Inflammatory macrophage treated with lipopolysaccharide for 4 hours (primary cell): ENCODE measurements around the gene SPSB4.
"Not testable (repeated sequence)": the region's sequence is repeated elsewhere in the genome, so short reads cannot be mapped to it uniquely, and the experiment has no call there.

Experiments
- DNase-seq: peaks from one replicate; pipeline ENCODE4 v3.0.0-alpha.2; 2020

The SPSB4 gene

GRCh38 chr3:141096981-141097380, 45.8 kb downstream of the SPSB4 start:
- DNase-seq: no peak

- no peak for DNase-seq
Observed at GRCh38 chr3:141100112-141100511, 49.0 kb downstream of the SPSB4 start.

- DNase-seq: no peak
Observed at GRCh38 chr3:141100531-141101320, 49.6 kb downstream of the SPSB4 start.

- no peak for DNase-seq
Observed at GRCh38 chr3:141102372-141102771, 51.2 kb downstream of the SPSB4 start.

- no peak for DNase-seq
Observed at GRCh38 chr3:141103067-141103466, 51.9 kb downstream of the SPSB4 start.

GRCh38 chr3:141103503-141103902, 52.4 kb downstream of the SPSB4 start:
- no peak for DNase-seq

GRCh38 chr3:141104151-141104821, 53.1 kb downstream of the SPSB4 start:
- DNase-seq: no peak

GRCh38 chr3:141105828-141106628, 54.9 kb downstream of the SPSB4 start:
- peak; percentile 70 for DNase-seq

- no peak for DNase-seq
Observed at GRCh38 chr3:141106842-141107241, 55.7 kb downstream of the SPSB4 start.

GRCh38 chr3:141108039-141108438, 56.9 kb downstream of the SPSB4 start:
- DNase-seq: no peak

- no peak for DNase-seq
Observed at GRCh38 chr3:141109751-141110150, 58.6 kb downstream of the SPSB4 start.

- DNase-seq: no peak
Observed at GRCh38 chr3:141110322-141110721, 59.2 kb downstream of the SPSB4 start.

GRCh38 chr3:141111364-141112155, 60.4 kb downstream of the SPSB4 start:
- DNase-seq: no peak

- no peak for DNase-seq
Observed at GRCh38 chr3:141112686-141113297, 61.6 kb downstream of the SPSB4 start.

GRCh38 chr3:141113680-141114079, 62.5 kb downstream of the SPSB4 start:
- not testable (repeated sequence) for DNase-seq

- no peak for DNase-seq
Observed at GRCh38 chr3:141114179-141114745, 63.1 kb downstream of the SPSB4 start.

GRCh38 chr3:141114816-141115460, 63.8 kb downstream of the SPSB4 start:
- no peak for DNase-seq

- DNase-seq: peak; percentile 6
Observed at GRCh38 chr3:141115789-141116541, 64.8 kb downstream of the SPSB4 start.

GRCh38 chr3:141116721-141117120, 65.6 kb downstream of the SPSB4 start:
- DNase-seq: no peak

- not testable (repeated sequence) for DNase-seq
Observed at GRCh38 chr3:141117982-141118381, 66.8 kb downstream of the SPSB4 start.
